GM08714 (cell line): ENCODE data around the gene GYS1.

Source experiments
- H3K4me3 ChIP-seq: fragments of 200-500 bp; sonication (Bioruptor generic); 2 replicates; pipeline ENCODE4 v1.5.1; 2014; ENCODE audit warnings: mild to moderate bottlenecking, low read length, inconsistent platforms
- ZNF274 ChIP-seq: IDR thresholded peaks from 2 replicates; pipeline ENCODE4 v1.6.1; 2012; ENCODE audit warnings: mild to moderate bottlenecking, low read depth, low read length

GYS1 gene

DNA sequence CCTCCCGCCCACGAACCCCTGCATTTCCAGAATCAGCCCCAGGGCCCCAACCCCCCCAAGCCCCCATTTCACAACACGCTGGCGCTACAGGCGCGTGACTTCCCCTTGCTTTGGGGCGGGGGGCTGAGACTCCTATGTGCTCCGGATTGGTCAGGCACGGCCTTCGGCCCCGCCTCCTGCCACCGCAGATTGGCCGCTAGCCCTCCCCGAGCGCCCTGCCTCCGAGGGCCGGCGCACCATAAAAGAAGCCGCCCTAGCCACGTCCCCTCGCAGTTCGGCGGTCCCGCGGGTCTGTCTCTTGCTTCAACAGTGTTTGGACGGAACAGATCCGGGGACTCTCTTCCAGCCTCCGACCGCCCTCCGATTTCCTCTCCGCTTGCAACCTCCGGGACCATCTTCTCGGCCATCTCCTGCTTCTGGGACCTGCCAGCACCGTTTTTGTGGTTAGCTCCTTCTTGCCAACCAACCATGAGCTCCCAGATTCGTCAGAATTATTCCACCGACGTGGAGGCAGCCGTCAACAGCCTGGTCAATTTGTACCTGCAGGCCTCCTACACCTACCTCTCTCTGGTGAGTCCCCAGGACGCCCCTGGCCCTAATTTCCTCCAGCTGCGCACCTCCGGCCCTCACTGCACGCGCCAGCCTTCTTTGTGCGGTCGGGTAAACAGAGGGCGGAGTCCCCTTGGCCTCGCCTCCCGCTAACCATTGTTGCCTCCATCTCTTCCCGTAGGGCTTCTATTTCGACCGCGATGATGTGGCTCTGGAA is 27.9 kb downstream of the GYS1 start, which contains the start of gene FTL:
FTL (plus strand) TSS at position 270 of the 766 bp plus-strand sequence; CDS start at position 469, 199 bp downstream.
- TF ChIP-seq ZNF274: no peak
- peak within 1 kb of the TSS; percentile 78 for H3K4me3 ChIP-seq

DNA sequence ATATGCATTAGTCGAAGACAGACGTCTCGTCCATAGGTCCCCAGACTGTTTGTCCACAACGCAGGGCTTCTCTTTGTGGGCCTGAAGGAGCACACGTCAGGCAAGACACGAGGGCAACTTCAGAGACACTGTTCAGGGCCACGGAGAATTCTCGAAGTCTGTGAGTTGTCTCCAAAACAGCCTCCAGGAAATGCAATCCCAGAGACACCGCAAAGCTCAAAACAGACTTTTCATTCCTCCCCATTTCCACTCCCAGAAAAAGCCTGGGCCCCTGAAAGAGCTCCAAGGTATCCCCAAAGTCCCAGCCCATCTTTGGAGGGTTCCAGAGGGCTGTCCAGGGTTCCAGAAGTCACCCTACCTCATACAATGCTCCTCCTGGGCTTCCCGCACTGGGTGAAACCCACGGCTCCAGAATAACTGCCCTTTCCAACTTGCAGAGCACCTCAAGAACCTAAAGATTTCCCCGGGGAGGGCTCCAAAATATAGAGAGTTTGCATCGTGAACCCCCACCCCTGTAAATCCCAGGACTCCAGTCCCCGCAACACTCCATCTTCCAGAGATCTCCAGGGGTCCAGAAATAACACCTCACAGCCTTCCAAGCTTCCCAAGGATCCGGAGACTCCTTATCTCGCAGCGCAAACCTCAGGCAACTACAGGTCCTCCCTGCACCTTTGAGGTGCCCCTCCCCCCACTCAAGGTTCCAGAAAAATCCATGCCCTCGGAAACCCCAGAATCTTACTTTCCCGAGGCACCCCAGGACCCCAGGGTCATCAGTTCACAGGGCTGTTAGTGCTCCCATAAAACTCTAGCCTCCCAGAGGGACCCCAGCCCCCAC is 28.7 kb downstream of the GYS1 start:
- TF ChIP-seq ZNF274: no peak
- H3K4me3 ChIP-seq: peak overlapping the region; percentile 47; the same call in 1 of the 2 replicates

DNA sequence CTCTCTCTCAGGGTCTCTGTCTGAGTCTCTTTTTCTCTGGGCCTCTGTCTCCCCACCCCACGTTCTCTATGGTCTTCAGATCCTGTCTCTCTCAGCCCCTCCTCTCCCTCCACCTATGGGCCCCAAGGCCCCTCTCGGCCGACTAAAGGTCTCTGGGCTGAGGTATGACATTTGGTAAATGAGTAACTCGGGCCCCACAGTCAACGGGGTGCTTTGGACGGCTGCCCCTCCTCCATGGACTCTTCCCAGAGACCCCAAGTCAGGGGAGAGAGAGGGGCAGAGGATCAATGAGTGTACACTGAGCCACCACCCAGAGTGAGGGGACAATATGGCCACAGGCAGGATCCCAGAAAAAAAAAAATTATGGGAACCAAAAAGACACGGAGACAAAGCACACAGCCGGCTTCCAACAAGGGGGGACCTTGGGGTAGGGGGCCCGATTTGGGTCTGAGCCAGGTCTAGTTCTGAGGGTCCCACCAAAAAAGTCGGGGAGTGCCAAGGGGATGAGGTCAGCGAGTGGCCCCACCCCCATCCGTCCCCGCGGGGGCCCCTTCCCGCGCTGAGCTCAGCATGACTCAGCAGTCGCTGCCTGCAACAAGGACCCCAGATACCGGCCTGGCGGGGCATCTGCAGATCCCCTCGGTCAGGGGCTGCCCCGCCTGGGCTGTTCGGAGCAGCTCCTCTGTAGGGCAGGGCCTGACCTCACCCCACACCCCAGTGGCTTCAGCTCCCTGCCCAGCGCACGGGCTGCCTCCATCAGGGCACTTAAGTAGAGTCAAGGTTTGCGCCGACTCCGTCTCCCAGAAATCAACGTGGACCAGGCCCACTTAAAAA is 29.5 kb downstream of the GYS1 start:
- TF ChIP-seq ZNF274: no peak
- peak overlapping the region; percentile 13; the same call in 1 of the 2 replicates for H3K4me3 ChIP-seq

DNA sequence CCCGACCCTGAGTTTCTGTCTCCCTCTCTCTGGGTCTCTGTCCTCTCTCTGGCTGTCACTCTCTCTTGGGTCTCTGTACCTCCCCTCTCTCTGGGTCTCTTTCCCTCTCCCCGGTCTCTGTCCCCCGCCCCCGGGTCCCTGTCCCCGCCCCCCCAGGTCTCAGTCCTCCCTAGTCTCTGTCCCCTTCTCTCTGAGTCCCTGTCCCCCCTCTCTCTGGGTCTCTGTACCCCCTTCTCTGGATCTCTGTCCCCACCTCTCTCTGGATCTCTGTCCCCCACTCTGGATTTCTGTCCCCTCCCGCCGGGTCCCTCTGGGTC is 30.3 kb downstream of the GYS1 start:
- peak overlapping the region; percentile 17; the same call in 1 of the 2 replicates for H3K4me3 ChIP-seq
- TF ChIP-seq ZNF274: no peak

DNA sequence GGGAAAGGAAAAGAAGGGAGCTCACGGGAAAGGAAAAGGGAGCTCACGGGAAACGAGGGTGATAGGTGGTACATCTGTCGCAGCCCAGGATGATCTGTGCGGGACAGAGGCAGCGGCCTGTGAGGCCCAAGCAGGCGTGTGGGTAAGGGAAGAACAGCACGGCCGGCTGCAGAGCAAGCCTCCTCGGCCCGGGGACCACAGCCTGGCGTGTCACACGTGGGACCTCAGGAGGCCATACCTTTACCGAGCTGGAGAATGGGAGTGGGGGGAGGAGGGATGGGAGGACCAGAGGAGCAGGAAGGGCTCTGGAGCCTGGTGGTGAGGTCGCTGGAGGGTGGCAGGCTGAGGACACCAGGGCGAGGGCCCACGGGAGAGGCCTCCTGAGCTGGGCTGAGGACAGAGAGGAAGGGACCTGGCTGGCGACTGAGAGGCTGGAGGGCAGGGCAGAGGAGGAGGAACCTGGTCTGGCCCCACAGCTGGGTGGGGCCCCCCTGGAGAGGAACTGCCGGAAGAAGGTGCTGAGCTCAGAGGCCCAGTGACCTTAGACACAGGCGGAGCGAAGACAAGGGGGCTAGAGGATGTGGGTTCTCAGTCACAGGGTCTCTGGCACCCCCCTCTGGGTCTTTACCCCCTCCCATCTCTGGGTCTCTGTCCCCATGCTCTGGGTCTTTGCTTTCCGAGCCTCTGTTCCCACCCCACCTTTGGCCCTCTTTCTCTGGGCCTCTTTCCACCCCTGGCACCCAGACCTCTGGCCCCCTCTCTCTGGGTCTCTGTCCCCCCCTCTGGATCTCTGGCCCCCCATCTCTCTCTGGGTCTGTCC is 30.9 kb downstream of the GYS1 start:
- no peak for TF ChIP-seq ZNF274
- peak overlapping the region; percentile 17; the same call in 1 of the 2 replicates for H3K4me3 ChIP-seq

DNA sequence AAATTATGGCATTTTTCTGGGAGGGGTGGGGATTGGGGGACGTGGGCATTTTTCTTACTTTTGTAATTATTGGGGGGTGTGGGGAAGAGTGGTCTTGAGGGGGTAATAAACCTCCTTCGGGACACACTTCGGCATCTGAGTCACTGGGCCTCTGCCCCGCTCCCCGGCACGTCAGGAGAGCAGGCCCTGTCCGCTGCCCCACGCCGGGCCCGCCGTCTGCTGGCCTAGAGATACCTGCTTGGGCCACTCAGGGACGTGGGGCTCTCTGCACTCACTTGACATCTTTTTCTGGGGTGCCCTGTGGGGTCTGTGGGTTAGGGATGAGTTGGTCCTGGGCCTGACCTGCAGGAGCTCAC is 31.5 kb downstream of the GYS1 start:
- no peak overlapping the region for H3K4me3 ChIP-seq
- no peak for TF ChIP-seq ZNF274

DNA sequence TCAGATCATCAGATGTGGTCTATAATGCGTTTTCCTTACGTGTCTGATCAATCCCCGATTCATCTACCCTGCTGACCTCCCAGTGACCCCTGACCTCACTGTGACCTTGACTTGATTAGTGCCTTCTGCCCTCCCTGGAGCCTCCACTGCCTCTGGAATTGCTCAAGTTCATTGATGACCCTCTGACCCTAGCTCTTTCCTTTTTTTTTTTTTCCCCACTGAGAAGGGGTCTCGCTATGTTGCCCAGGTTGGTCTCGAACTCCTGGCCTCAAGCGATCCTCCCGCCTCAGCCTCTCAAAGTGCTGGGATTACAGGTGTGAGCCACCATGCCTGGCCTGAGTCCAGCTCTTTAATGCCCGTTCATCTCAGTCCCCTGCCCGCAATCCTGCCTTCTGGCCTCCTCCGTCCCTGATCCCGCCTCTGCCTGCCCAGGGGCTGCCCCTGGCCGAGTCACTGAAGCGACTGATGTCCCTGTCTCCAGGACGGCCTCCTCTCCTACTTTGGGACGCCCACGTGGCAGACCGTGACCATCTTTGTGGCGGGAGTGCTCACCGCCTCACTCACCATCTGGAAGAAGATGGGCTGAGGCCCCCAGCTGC is 32.0 kb downstream of the GYS1 start:
- H3K4me3 ChIP-seq: no peak overlapping the region
- TF ChIP-seq ZNF274: no peak

DNA sequence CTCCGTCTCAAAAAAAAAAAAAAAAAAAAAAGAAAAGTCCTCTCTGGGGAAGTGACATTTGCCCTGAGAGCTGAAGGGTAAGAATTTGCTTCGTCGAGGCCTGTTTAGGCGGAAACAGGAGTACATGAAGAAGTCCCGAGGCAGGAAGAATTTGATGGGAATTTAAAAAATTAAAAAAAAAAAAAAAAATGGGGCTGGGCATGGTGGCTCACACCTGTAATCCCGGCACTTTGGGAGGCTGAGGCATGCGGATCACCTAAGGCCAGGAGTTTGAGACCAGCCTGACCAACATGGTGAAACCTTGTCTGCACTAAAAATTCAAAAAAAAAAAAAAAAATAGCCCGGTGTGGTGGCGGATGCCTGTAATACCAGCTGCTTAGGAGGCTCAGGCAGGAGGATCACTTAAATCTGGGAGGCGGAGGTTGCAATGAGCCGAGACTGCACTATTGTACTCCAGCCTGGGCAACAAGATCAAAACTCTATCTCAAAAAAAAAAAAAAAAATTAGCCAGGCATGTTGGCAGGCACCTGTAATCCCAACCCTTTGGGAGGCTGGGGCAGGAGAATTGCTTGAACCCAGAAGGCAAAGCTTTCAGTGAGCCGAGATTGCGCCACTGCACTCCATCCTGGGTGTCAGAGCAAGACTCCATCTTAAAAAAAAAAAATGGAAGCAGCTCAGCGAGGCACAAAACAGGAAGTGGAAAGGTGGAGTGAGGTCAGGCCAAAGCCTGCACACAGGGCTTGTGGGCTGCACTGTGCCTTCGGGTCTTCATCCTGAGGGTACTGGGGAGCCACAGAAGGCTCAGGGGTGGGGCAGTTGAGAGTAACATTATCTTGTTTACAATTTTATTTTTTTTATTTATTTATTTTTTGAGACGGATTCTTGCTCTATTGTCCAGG is 33.5 kb downstream of the GYS1 start:
- no peak for TF ChIP-seq ZNF274
- H3K4me3 ChIP-seq: no peak overlapping the region

DNA sequence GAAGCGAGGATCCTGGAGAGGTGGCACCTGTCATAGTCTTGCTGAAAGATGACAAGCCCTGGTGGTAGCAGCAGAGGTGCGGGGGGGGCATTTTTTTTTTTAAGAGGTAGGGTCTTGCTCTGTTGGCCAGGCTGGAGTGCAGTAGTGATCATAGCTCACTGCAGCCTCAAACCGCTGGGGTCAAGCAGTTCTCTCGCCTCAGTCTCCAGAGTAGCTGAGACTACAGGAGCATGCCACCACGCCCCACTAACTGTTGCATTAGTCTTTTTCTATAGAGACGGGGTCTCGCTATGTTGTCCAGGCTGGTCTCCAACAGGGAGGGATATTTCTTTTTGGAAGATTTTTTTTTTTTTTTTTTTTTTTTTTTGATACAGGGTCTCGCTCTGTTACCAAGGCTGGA is 35.1 kb downstream of the GYS1 start:
- no peak overlapping the region for H3K4me3 ChIP-seq

DNA sequence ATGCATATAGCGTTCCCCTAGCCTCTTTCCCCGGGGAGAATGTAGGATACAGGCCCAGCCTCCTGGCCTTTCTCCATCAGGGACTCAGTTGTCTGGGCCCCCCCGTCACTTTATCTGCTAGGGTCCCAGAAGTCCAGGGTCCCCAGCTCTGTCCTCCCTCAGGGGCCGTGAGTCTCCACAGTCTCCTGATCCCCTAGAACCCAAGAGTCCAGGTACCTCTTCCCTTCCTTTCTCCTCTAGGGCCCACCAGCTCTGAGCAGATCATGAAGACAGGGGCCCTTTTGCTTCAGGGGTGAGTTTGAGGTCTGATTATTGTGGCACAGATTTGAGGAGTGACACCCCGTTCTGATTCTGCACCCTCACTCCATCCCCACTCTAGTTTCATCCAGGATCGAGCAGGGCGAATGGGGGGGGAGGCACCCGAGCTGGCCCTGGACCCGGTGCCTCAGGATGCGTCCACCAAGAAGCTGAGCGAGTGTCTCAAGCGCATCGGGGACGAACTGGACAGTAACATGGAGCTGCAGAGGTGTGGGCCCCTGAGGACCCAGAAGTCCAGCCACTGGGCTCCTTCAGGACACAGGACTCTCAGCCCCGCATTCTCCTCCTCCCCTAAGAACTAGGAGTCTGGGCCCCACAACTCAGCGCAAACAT is 37.7 kb downstream of the GYS1 start:
- no peak for TF ChIP-seq ZNF274

More for the DNA sequence above, 35.1 kb downstream of the GYS1 start:
- no peak for TF ChIP-seq ZNF274

DNA sequence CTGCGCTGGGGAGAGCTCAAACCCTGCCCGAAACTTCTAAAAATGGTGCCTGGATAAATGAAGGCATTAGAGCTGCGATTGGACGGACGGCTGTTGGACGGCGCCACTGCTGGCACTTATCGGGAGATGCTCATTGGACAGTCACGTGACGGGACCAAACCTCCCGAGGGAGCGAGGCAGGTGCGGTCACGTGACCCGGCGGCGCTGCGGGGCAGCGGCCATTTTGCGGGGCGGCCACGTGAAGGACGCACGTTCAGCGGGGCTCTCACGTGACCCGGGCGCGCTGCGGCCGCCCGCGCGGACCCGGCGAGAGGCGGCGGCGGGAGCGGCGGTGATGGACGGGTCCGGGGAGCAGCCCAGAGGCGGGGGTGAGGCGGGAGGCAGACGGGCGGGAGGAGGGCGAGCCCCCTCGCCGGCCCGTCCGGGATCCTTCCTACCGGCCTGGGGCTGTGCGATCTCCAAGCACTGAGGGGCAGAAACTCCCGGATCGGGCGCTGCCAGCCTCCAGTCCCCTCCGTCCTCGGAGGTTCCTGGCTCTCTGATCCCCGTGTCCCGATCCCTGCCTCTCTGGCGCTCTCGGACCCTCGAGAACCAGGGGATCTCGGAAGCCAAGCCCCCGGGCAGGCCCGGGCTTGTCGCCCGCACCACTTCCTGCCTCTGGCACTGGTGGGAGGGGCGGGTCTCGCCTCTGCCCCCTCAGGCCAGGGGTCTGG is 38.4 kb downstream of the GYS1 start, which contains the start of gene BAX:
BAX (plus strand) TSS at position 281 of the 713 bp plus-strand sequence; CDS start at position 335, 54 bp downstream.
- no peak for TF ChIP-seq ZNF274
- H3K4me3 ChIP-seq: peak within 1 kb of the TSS; percentile 78

More for the DNA sequence above, 37.7 kb downstream of the GYS1 start:
- H3K4me3 ChIP-seq: peak overlapping the region; percentile 78
